Measurements from ENCODE around the gene NAPB.

- TF ChIP-seq, protein P1, sequence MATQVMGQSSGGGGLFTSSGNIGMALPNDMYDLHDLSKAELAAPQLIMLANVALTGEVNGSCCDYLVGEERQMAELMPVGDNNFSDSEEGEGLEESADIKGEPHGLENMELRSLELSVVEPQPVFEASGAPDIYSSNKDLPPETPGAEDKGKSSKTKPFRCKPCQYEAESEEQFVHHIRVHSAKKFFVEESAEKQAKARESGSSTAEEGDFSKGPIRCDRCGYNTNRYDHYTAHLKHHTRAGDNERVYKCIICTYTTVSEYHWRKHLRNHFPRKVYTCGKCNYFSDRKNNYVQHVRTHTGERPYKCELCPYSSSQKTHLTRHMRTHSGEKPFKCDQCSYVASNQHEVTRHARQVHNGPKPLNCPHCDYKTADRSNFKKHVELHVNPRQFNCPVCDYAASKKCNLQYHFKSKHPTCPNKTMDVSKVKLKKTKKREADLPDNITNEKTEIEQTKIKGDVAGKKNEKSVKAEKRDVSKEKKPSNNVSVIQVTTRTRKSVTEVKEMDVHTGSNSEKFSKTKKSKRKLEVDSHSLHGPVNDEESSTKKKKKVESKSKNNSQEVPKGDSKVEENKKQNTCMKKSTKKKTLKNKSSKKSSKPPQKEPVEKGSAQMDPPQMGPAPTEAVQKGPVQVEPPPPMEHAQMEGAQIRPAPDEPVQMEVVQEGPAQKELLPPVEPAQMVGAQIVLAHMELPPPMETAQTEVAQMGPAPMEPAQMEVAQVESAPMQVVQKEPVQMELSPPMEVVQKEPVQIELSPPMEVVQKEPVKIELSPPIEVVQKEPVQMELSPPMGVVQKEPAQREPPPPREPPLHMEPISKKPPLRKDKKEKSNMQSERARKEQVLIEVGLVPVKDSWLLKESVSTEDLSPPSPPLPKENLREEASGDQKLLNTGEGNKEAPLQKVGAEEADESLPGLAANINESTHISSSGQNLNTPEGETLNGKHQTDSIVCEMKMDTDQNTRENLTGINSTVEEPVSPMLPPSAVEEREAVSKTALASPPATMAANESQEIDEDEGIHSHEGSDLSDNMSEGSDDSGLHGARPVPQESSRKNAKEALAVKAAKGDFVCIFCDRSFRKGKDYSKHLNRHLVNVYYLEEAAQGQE (IDR thresholded peaks at IDR 0.05; ENCODE audit: borderline replicate concordance): no peak
- TF ChIP-seq EZH2 (IDR thresholded peaks at IDR 0.05; ENCODE audit: borderline replicate concordance, insufficient read depth, low read length, poor library complexity, severe bottlenecking) (no peak), POLR2AphosphoS5 (IDR thresholded peaks at IDR 0.05) (no peak), TAF1 (IDR thresholded peaks at IDR 0.05; ENCODE audit: low read depth) (no peak)
- TF ChIP-seq, protein P2, sequence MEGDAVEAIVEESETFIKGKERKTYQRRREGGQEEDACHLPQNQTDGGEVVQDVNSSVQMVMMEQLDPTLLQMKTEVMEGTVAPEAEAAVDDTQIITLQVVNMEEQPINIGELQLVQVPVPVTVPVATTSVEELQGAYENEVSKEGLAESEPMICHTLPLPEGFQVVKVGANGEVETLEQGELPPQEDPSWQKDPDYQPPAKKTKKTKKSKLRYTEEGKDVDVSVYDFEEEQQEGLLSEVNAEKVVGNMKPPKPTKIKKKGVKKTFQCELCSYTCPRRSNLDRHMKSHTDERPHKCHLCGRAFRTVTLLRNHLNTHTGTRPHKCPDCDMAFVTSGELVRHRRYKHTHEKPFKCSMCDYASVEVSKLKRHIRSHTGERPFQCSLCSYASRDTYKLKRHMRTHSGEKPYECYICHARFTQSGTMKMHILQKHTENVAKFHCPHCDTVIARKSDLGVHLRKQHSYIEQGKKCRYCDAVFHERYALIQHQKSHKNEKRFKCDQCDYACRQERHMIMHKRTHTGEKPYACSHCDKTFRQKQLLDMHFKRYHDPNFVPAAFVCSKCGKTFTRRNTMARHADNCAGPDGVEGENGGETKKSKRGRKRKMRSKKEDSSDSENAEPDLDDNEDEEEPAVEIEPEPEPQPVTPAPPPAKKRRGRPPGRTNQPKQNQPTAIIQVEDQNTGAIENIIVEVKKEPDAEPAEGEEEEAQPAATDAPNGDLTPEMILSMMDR (IDR thresholded peaks at IDR 0.05; ENCODE audit: poor library complexity, severe bottlenecking): no peak
These were observed 80.2 kb downstream of the NAPB start for GRCh38 chr20:23341073-23341472.

Measured in neural cell (in vitro differentiated cells).